Hepatocyte (in vitro differentiated cells): ENCODE data around the gene HSD17B3.

Experiments
- EZH2 ChIP-seq: fragments of 200-600 bp; sonication (generic); IDR thresholded peaks from 2 replicates; pipeline ENCODE4 v1.6.1; 2016; ENCODE audit warnings: antibody characterized with exemption, mild to moderate bottlenecking, borderline replicate concordance
- TF ChIP-seq, protein P1 (sequence below): fragments of 200-600 bp; sonication (generic); IDR thresholded peaks from 2 replicates; pipeline ENCODE4 v1.5.1; 2016; ENCODE audit warnings: antibody characterized with exemption, mild to moderate bottlenecking; ENCODE audit not compliant: poor library complexity

DNA sequence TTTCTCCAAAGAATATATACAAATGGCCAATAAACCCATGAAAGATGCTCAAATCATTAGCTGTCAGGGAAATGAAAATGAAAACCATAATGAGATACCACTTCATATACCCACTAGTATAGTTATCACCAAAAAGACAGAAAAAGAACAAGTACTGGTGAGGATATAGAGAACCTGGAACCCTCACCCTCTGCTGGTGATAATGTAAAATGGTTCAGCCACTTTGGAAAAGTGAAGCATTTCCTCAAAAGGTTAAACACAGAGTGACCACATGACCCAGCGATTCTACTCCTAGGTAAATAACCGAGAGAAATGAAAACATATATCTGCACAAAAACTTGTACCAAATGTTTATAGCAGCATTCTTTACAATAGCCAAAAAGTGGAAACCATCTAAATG lies 72.0 kb downstream of the HSD17B3 start:
- TF ChIP-seq, protein P1, sequence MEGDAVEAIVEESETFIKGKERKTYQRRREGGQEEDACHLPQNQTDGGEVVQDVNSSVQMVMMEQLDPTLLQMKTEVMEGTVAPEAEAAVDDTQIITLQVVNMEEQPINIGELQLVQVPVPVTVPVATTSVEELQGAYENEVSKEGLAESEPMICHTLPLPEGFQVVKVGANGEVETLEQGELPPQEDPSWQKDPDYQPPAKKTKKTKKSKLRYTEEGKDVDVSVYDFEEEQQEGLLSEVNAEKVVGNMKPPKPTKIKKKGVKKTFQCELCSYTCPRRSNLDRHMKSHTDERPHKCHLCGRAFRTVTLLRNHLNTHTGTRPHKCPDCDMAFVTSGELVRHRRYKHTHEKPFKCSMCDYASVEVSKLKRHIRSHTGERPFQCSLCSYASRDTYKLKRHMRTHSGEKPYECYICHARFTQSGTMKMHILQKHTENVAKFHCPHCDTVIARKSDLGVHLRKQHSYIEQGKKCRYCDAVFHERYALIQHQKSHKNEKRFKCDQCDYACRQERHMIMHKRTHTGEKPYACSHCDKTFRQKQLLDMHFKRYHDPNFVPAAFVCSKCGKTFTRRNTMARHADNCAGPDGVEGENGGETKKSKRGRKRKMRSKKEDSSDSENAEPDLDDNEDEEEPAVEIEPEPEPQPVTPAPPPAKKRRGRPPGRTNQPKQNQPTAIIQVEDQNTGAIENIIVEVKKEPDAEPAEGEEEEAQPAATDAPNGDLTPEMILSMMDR, result no peak
- TF ChIP-seq EZH2, result no peak
